ENCODE measurements around the gene UBE2J1.
A peak's percentile ranks its signal among the peaks of the same experiment; 100 is the strongest.
"Not testable (repeated sequence)": the region's sequence is repeated elsewhere in the genome, so short reads cannot be mapped to it uniquely, and the experiment has no call there.

The UBE2J1 gene

GRCh38 chr6:89352278-89353117 lies at the start of gene UBE2J1:
Gene UBE2J1, minus strand, starts transcription at chr6:89352722. Its CDS starts 153 bp downstream, at chr6:89352569.
- peak; percentile 23 to 51 for DNase-seq

- DNase-seq, result no peak
Observed at GRCh38 chr6:89400912-89401399, 48.4 kb upstream of the UBE2J1 start.

GRCh38 chr6:89400050-89400449 lies 47.5 kb upstream of the UBE2J1 start:
- DNase-seq, result no peak

- no peak for DNase-seq
Observed at GRCh38 chr6:89398762-89399525, 46.4 kb upstream of the UBE2J1 start.

- not testable (repeated sequence) for DNase-seq
Observed at GRCh38 chr6:89397884-89398283, 45.4 kb upstream of the UBE2J1 start.

- no peak for DNase-seq
Observed at GRCh38 chr6:89393659-89394058, 41.1 kb upstream of the UBE2J1 start.

GRCh38 chr6:89392823-89393222 lies 40.3 kb upstream of the UBE2J1 start:
- no peak for DNase-seq

- DNase-seq, result no peak
Observed at GRCh38 chr6:89388846-89389245, 36.3 kb upstream of the UBE2J1 start.

- DNase-seq, result no peak
Observed at GRCh38 chr6:89387516-89388201, 35.1 kb upstream of the UBE2J1 start.

GRCh38 chr6:89386917-89387491 lies 34.5 kb upstream of the UBE2J1 start:
- DNase-seq, result no peak

GRCh38 chr6:89385846-89386245 lies 33.3 kb upstream of the UBE2J1 start:
- DNase-seq, result no peak

GRCh38 chr6:89385156-89385667 lies 32.7 kb upstream of the UBE2J1 start:
- no peak for DNase-seq

- no peak for DNase-seq
Observed at GRCh38 chr6:89381031-89381430, 28.5 kb upstream of the UBE2J1 start.

- DNase-seq, result no peak
Observed at GRCh38 chr6:89379281-89379680, 26.8 kb upstream of the UBE2J1 start.

- DNase-seq, result no peak
Observed at GRCh38 chr6:89378628-89379027, 26.1 kb upstream of the UBE2J1 start.

- DNase-seq, result peak; percentile 69 to 77
Observed at GRCh38 chr6:89375427-89376267, 23.1 kb upstream of the UBE2J1 start.

- no peak for DNase-seq
Observed at GRCh38 chr6:89372506-89372901, 20.0 kb upstream of the UBE2J1 start.

GRCh38 chr6:89371849-89372505 lies 19.5 kb upstream of the UBE2J1 start:
- DNase-seq, result peak in 1 of 2 experiments; percentile 14

GRCh38 chr6:89368999-89369398 lies 16.5 kb upstream of the UBE2J1 start:
- no peak for DNase-seq

- no peak for DNase-seq
Observed at GRCh38 chr6:89368107-89368506, 15.6 kb upstream of the UBE2J1 start.

- no peak for DNase-seq
Observed at GRCh38 chr6:89364586-89364985, 12.1 kb upstream of the UBE2J1 start.
